Spleen (tissue), 7 donors: Measurements from ENCODE around the gene MICAL2.

ENCODE experiments used
- CTCF ChIP-seq, 11 experiments: fragments of 200-600 bp in 7 of 11; fragments of 450-650 bp in 4 of 11; sonication (generic) in 4 of 11; IDR thresholded peaks in 8 of 11; conservative IDR thresholded peaks in 3 of 11; 1 replicate in 7 of 11; 2 replicates in 4 of 11; pipeline versions ENCODE4 v1.4.0 to v1.8.0; 2016 to 2021; ENCODE audit warnings: antibody characterized with exemption in 11 of 11, inconsistent platforms in 4 of 11, mild to moderate bottlenecking in 1 of 11
- POLR2A ChIP-seq, 3 donors: fragments of 450-650 bp; IDR thresholded peaks; one replicate each; pipeline ENCODE4 v1.5.1; 2017; ENCODE audit warnings: antibody characterized with exemption in 3 of 3, mild to moderate bottlenecking in 1 of 3
- POLR2AphosphoS5 ChIP-seq, 3 donors: sonication (generic); formaldehyde crosslinking; IDR thresholded peaks; one replicate each; pipeline ENCODE4 v1.5.1; 2017; ENCODE audit warnings: antibody characterized with exemption in 3 of 3
- donor health status: DM: no; HTN: no; CAD: no; lungs with moderate emphysema.
- donor health status: DM: no; HTN: no; CAD: no.
- donor health status: DM: no; HTN: no; CAD: no.

- TF ChIP-seq CTCF (IDR thresholded peaks at IDR 0.05 in 8 of 11, conservative IDR thresholded peaks at IDR 0.05 in 3 of 11): no peak
- no peak for TF ChIP-seq POLR2A (IDR thresholded peaks at IDR 0.05)
- no peak for TF ChIP-seq POLR2AphosphoS5 (IDR thresholded peaks at IDR 0.05)
Measured at GRCh38 chr11:12216671-12217374, 106.4 kb downstream of the MICAL2 start.
